GM18499 (cell line): ENCODE data around the gene COL9A1.

Experiments
- ATAC-seq: cut with Tn5 transposase; IDR thresholded peaks from one replicate; pipeline ENCODE4 v1.9.1; 2021; ENCODE audit warnings: moderate number of reproducible peaks; ENCODE audit not compliant: insufficient read depth, unreplicated experiment

Gene COL9A1

DNA sequence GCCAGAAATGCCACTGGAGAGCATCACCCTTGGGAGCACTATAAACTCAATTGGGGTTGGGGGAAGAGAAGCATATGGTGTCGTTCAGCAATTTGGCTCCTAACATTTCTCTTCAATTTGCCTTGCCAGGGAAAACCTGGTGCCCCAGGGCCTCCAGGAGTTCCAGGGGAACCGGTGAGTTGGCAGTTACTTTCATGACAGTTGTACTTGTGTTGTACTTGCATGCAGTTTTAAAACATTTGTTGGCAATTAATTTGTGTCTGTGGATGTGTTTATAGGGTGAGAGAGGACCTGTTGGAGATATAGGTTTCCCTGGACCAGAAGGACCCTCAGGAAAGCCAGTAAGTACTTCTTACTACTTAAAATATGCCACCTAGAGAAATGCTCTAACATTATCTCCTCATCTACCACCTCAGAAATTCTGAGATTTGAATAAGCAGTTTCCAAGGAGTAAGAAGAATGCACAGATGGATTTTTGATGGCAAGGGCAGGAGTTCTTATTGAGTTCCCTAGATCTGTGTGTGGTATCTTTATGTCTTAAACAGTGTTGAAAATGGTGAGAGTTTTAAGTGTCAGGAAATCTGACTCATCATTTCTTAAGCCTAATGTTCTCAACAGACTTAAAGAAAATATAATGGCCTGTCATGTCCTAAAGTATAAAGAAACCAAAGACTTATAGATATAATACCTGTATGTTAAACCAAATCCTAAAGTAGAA, 122.5 kb downstream of the COL9A1 start:
- peak; percentile 16 for ATAC-seq

DNA sequence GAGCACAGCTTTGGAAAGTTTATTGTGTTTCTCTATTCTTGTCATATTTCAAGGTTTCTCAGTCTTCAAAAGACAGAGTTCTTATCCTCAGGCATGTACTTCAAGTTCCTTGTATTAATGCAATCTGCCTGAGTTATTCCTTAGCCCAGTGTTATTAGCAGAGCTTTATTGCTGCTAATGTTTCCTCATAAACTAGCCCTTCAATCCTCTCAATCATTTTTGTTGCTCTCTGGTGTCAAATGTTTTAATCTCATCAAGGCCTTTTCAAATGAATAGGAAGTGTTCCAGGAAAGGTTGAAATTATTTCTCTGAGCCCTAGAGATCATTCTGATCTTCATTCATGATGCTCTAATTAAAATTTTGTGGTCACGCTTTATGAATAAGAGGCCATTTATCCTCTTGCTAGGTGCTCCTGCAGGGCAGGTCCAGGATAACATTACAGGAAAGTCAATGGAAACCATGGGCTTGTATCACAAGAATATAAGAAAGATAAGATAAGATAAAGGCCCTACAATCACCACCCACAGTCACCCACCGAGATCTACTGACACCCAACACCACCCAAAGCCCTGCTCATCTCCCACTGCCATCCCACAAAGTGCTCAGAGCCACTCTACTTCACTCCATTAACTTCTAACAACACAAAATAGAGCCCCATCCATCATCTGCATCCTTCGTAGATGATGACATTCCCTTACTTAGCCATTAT, 125.9 kb downstream of the COL9A1 start:
- no peak for ATAC-seq

GRCh38 chr6:70175770-70176169, 127.1 kb downstream of the COL9A1 start:
- no peak for ATAC-seq

GRCh38 chr6:70172252-70172651, 130.6 kb downstream of the COL9A1 start:
- no peak for ATAC-seq

DNA sequence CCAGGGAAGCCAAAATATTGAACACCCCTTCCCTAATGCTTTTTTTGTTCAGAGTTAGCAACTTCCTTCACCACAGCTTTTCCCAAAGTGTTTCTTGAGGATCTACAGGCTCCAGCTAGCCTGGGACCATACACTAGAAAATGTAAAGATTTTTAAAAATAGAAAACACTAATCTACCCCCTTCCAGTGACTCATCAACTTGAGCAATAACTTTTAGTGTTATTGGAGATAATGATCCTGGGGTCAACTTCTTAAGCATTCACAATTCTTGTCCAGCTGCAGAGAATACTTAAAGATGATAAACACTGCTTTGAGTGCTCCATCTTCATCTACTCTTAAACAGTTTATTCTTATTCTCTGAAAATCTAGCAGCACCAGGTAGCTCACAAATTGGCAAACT, 131.6 kb downstream of the COL9A1 start:
- ATAC-seq = no peak

DNA sequence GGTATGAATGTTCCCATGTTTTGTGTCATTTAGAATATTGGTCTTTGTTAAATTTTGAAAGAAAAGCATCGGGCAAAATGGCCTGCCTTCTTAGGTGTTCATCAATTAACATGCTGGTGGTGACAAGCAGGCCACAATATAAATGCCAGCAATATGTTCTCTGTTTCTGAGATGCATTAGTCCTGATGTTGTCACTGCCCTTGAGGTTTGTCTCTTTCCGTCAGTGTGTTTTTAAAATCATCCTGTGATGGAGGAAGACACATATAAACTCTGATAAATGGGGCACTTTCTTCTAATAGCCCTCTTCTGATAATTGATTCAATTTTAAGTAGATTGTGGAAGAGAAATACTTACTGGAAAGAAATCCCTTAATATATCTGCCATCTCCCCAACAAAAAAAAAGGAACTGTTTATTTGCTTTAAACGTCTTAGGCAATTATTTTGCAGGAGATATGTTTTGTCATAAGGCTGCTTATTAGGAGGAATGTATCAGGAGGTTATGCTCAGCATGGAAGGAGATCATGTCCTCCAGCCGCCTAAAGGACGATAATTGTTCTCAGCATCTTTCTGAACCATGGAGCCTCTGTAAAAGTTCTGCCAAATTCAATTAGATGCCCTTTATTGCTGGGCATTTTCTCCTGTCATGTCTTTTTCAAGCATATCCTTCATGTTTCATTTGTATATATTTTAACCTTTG, 134.1 kb downstream of the COL9A1 start:
- no peak for ATAC-seq
